NT2/D1 (cell line): ENCODE data around the gene GRIA4.

ENCODE experiments used
- DNase-seq: peaks from one replicate; pipeline ENCODE4 v3.0.0-alpha.2; 2011; ENCODE audit warnings: low read depth, low spot score
- H3K27me3 ChIP-seq: 2 replicates; pipeline ENCODE4 v1.6.0; 2011; ENCODE audit warnings: mild to moderate bottlenecking; ENCODE audit not compliant: insufficient read length, insufficient read depth
- H3K36me3 ChIP-seq: 2 replicates; pipeline ENCODE4 v1.6.1; 2011; ENCODE audit warnings: mild to moderate bottlenecking, low read length, mixed read lengths; ENCODE audit not compliant: insufficient read depth, insufficient read length
- H3K4me1 ChIP-seq: 2 replicates; pipeline ENCODE4 v1.5.1; 2011; ENCODE audit not compliant: insufficient read depth, insufficient read length
- H3K4me3 ChIP-seq: 2 replicates; pipeline ENCODE4 v1.5.1; 2011; ENCODE audit warnings: low read depth; ENCODE audit not compliant: insufficient read length
- H3K9ac ChIP-seq: 2 replicates; pipeline ENCODE4 v1.6.0; 2011; ENCODE audit warnings: low read depth; ENCODE audit not compliant: insufficient read length
- H3K9me3 ChIP-seq: 2 replicates; pipeline ENCODE4 v1.5.1; 2011; ENCODE audit warnings: mild to moderate bottlenecking, low read length; ENCODE audit not compliant: insufficient read depth
- SUZ12 ChIP-seq: IDR thresholded peaks from 2 replicates; pipeline ENCODE4 v1.6.1; 2011; ENCODE audit not compliant: insufficient read length, insufficient read depth; ENCODE audit errors: extremely low read depth
- YY1 ChIP-seq: IDR thresholded peaks from 2 replicates; pipeline ENCODE4 v1.6.1; 2011; ENCODE audit not compliant: insufficient read length, insufficient read depth
- ZNF274 ChIP-seq: IDR thresholded peaks from 2 replicates; pipeline ENCODE4 v1.6.1; 2011; ENCODE audit warnings: mild to moderate bottlenecking, low read depth, low read length

Gene GRIA4

DNA sequence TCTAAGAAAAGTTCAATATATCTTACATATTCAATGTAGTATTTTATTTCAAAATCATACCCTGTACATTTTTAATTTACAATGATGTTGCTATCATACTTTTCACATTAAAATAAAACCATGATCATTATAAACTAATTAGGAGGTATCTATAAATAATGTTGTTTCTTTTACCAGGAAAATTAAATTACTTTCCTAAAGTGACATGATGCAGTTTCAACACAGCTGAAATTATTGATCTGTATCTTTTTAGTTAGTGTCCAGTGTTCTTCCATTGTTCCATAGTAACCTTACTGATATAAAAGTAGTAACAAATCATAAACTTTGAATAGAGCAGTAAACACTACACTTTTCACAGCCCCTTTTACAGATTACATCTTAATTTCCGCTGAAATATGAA, 29.7 kb downstream of the GRIA4 start:
- Histone ChIP-seq H3K27me3 (no peaks in the 10 kb centered on the region), H3K4me1 (no peaks in the 10 kb centered on the region), H3K9me3 (no peaks in the 10 kb centered on the region), H3K36me3 (no peaks in the 10 kb centered on the region), H3K9ac (no peak overlapping the region), H3K4me3 (no peak overlapping the region)
- TF ChIP-seq SUZ12 (no peak), ZNF274 (no peak), YY1 (no peak)
- no peak for DNase-seq

DNA sequence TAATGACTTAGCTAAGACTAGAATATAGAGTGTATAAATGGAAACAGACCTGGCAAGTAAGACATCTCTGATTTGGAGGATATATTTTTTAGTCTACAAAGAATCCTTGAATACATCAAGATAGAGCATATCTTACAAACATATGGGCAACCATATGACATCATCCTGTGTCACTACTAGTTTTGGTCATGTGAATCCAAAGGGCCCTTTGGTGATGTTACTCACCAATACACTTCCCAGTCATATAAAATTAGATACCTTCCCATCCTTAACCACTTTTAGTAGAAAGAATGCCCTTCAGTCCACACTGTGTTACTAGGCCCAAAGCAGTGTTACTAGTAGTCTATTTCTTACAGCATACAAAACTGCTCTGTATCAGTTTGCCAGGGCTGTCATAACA, 31.6 kb downstream of the GRIA4 start:
- H3K4me3 ChIP-seq: no peak overlapping the region
- no peaks in the 10 kb centered on the region for H3K9me3 ChIP-seq
- H3K36me3 ChIP-seq: no peaks in the 10 kb centered on the region
- TF ChIP-seq ZNF274 (no peak), YY1 (no peak), SUZ12 (no peak)
- no peak for DNase-seq
- no peaks in the 10 kb centered on the region for H3K27me3 ChIP-seq
- no peaks in the 10 kb centered on the region for H3K4me1 ChIP-seq
- H3K9ac ChIP-seq: no peak overlapping the region

GRCh38 chr11:105642870-105643269, 33.0 kb downstream of the GRIA4 start:
- no peak for DNase-seq
- H3K4me1 ChIP-seq: no peaks in the 10 kb centered on the region
- H3K9me3 ChIP-seq: no peaks in the 10 kb centered on the region
- no peaks in the 10 kb centered on the region for H3K36me3 ChIP-seq
- H3K4me3 ChIP-seq: no peak overlapping the region
- no peaks in the 10 kb centered on the region for H3K27me3 ChIP-seq
- no peak for TF ChIP-seq SUZ12
- TF ChIP-seq ZNF274: no peak
- TF ChIP-seq YY1: no peak
- no peak overlapping the region for H3K9ac ChIP-seq

- Histone ChIP-seq H3K27me3 (no peaks in the 10 kb centered on the region), H3K4me1 (no peaks in the 10 kb centered on the region), H3K36me3 (no peaks in the 10 kb centered on the region), H3K4me3 (no peak overlapping the region), H3K9ac (no peak overlapping the region), H3K9me3 (no peaks in the 10 kb centered on the region)
- no peak for DNase-seq
- TF ChIP-seq YY1: no peak
These were observed 35.1 kb downstream of the GRIA4 start for GRCh38 chr11:105644839-105645573.

DNA sequence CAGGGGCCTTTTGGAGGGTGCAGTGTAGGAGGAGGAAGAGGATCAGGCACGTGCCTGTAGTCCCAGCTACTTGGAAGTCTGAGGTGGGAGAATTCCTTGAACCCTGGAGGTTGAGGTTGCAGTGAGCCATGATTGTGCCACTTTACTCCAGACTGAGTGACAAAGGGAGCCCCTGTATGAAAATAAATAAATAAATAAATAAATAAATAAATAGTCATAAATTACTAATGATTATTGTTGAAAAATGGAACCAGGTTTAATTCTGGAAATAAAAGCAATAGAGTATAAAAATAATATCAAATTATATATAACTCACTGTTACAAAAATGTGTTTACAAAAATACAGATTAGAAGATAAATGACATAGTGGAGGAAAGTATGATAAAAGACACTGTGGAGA, 37.9 kb downstream of the GRIA4 start:
- no peak overlapping the region for H3K9ac ChIP-seq
- H3K4me3 ChIP-seq: no peak overlapping the region
- no peaks in the 10 kb centered on the region for H3K4me1 ChIP-seq
- H3K36me3 ChIP-seq: no peaks in the 10 kb centered on the region
- no peaks in the 10 kb centered on the region for H3K9me3 ChIP-seq
- DNase-seq: no peak
- TF ChIP-seq YY1 (no peak), SUZ12 (no peak), ZNF274 (no peak)
- H3K27me3 ChIP-seq: no peaks in the 10 kb centered on the region

GRCh38 chr11:105648762-105649161, 38.9 kb downstream of the GRIA4 start:
- TF ChIP-seq YY1 (no peak), SUZ12 (no peak), ZNF274 (no peak)
- DNase-seq: no peak
- H3K9ac ChIP-seq: no peak overlapping the region
- H3K27me3 ChIP-seq: no peaks in the 10 kb centered on the region
- no peaks in the 10 kb centered on the region for H3K4me1 ChIP-seq
- H3K36me3 ChIP-seq: no peaks in the 10 kb centered on the region
- H3K9me3 ChIP-seq: no peaks in the 10 kb centered on the region
- no peak overlapping the region for H3K4me3 ChIP-seq

GRCh38 chr11:105665281-105665680, 55.4 kb downstream of the GRIA4 start:
- H3K4me1 ChIP-seq: no peaks in the 10 kb centered on the region
- H3K9me3 ChIP-seq: no peaks in the 10 kb centered on the region
- no peak overlapping the region for H3K9ac ChIP-seq
- no peaks in the 10 kb centered on the region for H3K36me3 ChIP-seq
- no peaks in the 10 kb centered on the region for H3K27me3 ChIP-seq
- DNase-seq: no peak
- no peak for TF ChIP-seq SUZ12
- TF ChIP-seq YY1: no peak
- TF ChIP-seq ZNF274: no peak
- no peak overlapping the region for H3K4me3 ChIP-seq

DNA sequence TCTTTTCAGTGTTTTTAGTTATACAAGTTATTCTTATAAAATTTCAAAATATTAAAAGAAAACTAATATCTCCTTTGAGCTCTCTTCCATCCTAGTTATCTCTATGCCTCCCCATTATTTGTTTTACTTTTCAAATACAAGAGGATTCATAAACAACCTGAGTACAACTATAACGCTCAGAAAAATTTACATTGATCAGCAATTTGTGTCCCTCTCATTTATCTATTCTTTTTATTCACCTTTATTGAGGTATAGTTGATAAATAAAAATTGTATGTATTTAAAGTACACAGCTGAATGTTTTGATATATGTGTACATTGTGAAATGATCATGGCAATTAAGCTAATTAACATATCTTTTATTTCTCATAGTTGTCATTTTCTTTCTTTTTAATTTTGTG, 57.6 kb downstream of the GRIA4 start:
- H3K36me3 ChIP-seq: no peaks in the 10 kb centered on the region
- no peaks in the 10 kb centered on the region for H3K9me3 ChIP-seq
- no peak overlapping the region for H3K9ac ChIP-seq
- no peaks in the 10 kb centered on the region for H3K4me1 ChIP-seq
- H3K27me3 ChIP-seq: no peaks in the 10 kb centered on the region
- no peak overlapping the region for H3K4me3 ChIP-seq
- TF ChIP-seq YY1 (no peak), ZNF274 (no peak), SUZ12 (no peak)
- no peak for DNase-seq
